ENCODE data around the gene CFAP45.

CFAP45 gene, protein sequence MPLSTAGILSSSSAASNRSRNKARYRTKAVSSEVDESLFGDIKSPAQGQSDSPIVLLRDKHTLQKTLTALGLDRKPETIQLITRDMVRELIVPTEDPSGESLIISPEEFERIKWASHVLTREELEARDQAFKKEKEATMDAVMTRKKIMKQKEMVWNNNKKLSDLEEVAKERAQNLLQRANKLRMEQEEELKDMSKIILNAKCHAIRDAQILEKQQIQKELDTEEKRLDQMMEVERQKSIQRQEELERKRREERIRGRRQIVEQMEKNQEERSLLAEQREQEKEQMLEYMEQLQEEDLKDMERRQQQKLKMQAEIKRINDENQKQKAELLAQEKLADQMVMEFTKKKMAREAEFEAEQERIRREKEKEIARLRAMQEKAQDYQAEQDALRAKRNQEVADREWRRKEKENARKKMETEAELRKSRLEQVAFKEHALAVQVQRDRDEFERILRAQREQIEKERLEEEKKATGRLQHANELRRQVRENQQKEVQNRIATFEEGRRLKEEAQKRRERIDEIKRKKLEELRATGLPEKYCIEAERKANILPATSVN

GRCh38 chr1:159900086-159900680 is at the start of gene CFAP45:
CFAP45 (minus strand) TSS chr1:159900165; CDS start chr1:159900098, 67 bp downstream.
- DNase-seq = no peak

- no peak for DNase-seq
Measured at GRCh38 chr1:159949123-159949522, 49.2 kb upstream of the CFAP45 start.

- no peak for DNase-seq
Measured at GRCh38 chr1:159947942-159948341, 48.0 kb upstream of the CFAP45 start.

DNA sequence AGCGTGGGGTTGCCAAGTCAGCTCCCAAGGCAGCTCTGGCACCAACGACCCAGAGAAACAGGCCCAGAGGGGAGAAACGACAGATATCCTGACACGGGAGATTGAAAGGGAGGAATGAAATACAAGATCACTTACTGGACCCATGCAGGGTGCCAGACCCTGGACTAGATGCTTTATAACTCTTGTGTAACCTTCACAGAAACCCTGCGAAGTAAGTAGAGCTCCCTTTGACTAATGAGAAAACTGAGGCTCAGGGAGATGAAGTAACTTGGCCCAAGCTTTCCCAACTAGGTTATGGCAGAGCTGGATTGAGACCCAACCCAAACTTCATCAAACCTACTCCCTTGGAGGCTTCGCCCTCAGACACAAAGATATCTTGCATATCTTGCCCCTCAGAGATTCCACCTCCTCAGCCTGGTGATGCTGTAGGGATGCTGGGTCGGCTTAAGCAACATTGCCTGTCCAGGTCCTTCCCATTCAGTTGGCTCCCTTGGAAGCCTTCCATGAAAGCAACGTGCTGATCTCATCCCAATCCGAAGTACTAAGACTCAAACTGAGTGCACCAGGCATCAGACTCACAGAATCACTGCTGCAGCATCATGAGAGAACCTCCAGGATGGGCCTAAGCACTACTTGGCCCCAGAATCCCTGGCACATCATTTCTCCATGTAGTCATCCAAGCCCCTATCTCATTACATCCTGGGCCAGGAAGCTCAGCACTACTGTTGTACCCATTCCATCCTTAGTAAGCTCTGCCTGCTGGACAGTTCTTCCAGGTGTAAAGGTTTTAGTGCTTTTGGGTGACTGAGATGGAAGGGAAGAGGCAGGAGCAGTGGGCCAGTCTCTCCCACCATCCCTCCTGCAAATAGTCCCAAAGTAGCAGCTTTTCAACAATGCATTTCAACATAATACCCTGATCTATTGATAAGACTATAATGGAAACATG is 46.5 kb upstream of the CFAP45 start:
- DNase-seq = no peak

- peak; percentile 84 for DNase-seq
Measured at GRCh38 chr1:159945483-159946241, 45.7 kb upstream of the CFAP45 start, which contains the start of gene IGSF9. IGSF9 (minus strand) TSS chr1:159945613; CDS start chr1:159943454, 2,159 bp downstream.

- DNase-seq = no peak
Measured at GRCh38 chr1:159944623-159945455, 44.9 kb upstream of the CFAP45 start.

GRCh38 chr1:159943908-159944622 is 44.1 kb upstream of the CFAP45 start:
- DNase-seq = no peak

DNA sequence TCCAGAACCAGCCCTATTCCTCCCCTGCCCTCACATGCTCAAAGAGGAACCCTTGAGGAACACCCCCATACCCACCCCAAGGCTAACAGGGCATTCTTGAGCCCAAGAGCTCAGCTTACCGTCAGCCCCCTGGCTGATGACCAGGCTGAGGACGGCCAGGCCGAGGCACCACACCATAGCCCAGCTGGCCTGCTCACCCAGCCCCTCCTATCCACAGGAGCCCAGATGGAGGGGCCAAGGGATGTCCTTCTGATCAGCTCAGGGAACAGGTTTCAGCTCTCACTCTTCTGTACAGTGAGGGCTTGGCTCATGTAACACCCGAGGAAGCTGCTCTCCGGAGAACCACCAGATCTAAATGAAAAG is 43.3 kb upstream of the CFAP45 start:
- DNase-seq = no peak

- DNase-seq = no peak
Measured at GRCh38 chr1:159942632-159943277, 42.8 kb upstream of the CFAP45 start.

DNA sequence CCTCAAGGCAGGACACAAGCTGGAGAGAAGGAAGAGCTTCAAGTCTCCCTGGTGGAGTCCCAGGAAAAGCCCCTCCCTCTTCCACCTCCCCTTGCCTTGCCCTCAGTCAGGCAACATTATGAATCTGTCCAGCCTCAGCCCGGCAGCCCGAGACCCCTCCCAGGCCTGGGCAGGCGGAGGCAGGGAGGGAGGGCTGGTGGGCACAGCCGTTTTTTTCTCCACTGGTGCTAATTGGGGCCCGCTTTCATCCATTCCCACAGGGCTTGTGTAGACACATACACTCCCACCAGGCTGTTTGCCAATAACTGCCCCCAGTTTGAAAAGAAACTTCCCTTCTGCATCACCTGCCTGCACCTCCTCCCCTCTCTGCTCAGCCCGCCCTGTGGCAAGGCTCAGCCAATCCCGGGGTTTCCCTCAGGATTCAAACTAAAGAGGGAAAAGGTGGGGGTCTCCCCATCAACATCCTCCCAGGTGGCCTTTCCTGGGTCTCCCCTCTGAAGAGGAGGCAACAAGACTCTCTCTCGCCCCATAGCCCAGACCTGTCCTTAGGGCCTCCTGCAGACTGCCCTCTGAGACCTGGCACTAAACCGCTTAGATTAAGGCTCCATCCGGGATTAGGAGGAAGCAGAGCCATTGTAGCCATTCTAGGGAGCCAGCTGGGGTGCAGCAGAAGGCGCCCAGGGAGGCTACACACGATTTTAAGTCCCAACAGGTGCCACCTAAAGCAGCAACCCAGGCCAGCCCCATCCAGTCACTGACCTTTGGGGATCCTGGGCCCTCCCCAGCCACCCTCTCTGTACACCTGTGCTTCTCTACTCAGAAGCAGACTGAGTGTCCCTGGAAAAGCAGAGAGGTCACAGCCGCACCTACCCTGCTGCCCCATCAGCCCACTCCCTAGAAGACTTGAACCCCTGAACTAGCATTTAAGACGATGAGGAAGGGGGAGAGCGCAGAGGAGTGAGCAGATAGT is 41.9 kb upstream of the CFAP45 start:
- no peak for DNase-seq

DNA sequence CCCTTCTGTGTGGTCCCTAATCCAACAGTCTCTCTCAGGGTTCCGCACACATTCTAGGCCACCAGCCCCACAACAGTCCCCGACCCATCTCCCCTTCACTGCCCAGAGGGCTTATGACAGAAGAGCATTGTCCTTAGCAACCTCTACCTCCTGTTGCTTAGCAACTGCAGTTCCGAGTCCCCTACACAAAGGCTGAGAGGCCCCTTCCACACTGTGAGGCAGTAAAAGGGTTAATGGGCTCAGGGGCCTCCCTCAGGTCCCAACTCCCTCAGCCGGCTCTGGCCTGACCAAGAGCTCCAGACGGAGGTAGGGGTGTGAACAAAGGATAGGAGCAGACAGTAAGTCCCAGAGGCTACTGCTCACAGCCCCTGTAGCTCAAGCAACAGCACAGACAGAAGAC is 41.2 kb upstream of the CFAP45 start:
- no peak for DNase-seq

DNA sequence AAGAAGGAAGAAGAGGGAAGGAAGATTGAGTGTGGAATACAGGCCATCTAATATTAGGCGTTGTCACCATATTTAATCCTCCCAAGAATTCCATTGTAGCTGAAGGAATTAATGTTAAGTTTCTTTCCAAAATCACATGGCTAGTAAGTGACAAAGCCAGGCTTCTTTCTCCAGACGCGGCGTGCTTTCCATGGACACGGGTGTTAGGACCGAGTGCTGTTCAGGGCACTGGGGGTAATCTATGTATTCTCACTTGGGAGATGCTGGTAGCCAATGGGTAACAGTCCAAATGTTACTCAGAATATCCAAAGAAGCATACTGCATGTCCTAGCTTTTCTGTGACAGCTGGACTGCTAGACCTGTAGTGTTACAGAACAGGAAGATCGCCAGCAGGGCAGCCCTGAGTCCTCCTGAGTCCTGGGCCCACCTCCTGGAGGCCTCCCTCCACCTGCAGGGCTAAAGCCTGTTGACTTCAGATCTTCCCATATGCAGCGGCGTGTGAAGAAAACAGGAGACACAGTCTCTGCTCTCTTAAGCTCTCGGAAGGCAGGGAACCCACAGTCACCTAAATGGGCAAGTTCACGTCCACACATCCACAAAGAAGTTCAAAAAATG is 40.1 kb upstream of the CFAP45 start:
- no peak for DNase-seq

GRCh38 chr1:159939678-159940002 is 39.7 kb upstream of the CFAP45 start:
- no peak for DNase-seq

- DNase-seq = no peak
Measured at GRCh38 chr1:159938905-159939677, 39.1 kb upstream of the CFAP45 start.

DNA sequence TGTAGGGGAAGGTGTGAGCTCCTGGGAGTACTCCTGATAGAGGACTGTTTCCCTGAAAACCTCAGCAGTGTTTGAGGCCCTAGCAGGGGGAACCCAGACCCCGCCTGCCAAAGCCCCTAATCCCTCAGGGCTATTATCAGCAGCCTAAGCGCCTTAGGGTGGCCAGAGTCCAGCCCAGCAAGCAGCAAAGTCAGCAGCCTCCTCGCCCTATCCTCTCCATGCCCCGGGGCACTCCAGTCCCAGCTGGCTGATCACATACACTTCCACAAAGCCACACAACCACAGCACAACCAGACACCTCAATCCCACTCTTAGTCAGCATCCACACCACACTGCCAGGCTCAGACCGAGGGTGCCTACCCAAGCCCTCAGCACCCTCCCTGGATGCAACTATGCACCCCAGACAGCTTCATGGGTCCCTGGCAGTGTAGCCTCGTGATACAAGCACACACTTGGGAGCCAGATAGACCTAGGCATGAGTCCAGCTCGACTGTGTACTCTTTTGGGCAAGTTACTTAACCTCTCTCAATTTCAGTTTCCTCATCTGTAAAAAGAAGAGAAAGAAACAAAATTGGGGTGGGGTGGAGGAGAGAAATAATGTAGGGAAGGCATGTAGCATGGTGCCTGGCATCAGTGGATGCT is 38.4 kb upstream of the CFAP45 start:
- no peak for DNase-seq

DNA sequence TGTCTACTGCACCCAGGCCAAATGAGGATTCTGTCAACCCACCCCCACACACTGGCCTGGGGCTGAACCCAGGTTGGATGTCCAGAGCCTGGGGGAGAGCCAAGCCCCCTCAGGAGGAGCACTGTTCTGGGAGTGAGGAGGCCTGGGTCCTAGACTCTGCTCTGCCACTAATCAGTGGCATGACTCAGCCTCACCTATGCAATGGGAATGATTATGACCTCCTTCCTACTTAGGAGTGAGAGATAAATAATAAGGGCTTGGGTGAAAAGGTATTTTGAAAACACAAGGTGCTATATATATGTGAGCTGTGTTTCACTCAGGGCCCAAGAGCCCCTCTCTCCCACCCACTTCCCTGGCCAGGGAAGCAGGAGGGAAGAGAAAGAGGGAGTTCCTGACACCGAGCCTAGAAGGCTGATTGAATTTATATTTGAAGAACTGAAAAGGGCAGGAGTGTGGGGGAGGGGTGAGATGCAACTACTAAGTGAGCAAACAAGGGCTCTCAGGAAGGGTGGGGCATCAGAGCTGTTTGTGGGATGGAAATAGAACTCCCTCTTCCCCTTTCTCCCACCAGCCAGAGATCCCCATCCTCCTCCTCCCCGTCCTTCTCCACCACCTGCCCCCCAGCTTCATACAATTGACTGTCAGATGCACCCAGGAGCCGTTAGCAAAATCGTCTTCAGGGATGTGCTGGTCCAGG is 37.2 kb upstream of the CFAP45 start:
- DNase-seq = no peak
